ENCODE measurements around the gene FGG.

The FGG gene

DNA sequence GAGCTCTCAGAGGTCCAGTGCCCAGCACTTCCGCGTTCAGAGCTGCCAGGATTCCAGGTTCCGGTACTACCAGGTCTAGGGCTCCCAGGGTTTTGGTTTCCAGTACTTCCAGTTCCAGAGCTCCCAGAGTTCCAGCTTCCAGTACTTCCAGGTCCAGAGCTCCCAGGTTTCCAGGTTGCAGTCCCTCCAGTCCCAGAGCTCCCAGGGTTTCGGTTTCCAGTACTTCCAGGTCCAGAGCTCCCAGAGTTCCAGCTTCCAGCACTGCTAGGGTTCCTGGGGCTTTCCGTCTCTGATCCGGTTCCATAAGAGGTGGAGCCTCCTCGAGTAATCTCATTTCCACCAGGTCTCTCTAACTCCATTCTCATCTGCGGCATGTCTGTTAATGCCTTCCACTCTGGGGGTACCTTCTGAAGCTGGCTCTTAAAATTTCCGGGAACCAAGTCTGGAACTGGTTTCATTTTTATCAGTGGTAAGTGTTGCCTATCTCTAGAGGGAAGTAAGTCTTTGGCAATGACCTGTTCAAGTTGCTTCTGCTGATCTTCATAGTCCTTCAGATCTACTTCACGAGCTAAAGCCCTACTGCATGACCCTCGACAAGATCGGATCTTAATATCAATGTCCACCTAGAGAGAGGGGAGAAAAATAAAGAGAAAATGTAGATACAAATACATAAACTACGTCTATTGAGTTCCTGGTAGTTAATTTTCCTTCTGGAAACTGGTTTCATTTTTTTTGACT lies 26.0 kb downstream of the FGG start:
- Mint-ChIP-seq H3K4me3 (no peak overlapping the region), H3K27me3 (ENCODE audit: low read depth) (peaks cover 6% of the 10 kb centered on the region), H3K9me3 (no peaks in the 10 kb centered on the region), H3K27ac (no peak overlapping the region), H3K4me1 (ENCODE audit: low read depth) (no peaks in the 10 kb centered on the region), H3K36me3 (ENCODE audit: low read depth) (no peaks in the 10 kb centered on the region)
- no peak for DNase-seq (ENCODE audit: low spot score)

DNA sequence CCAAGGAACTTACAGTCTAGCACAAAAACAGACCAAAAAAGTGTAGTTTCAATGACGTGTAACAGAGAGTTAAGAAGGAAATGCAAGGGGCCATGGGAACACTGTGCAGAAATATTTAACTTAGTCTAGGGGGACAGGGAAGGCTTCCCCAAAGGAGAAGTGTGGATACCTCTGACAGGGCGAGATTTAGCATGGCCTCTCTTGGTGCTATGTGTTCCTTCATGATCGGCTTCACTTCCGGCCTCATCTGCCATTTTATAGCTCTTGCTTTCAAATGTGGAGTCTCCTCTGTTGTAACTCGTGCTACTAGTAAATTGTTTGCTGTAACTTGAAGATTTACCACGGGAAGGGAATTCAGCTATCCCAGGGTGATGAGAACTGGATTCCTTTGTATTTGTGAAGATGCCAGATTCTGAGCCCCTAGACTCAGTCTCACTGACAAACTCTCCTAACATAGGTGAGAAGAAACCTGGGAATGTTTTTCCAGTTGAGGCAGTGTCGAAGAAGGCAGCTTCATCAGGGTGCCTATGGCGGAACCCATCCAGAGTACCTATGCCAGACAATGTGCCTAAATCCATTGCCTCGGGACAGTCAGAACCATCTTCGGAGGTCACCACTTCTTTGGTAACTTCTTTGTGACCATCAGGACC lies 27.0 kb downstream of the FGG start:
- H3K36me3 Mint-ChIP-seq (ENCODE audit: low read depth): no peaks in the 10 kb centered on the region
- no peaks in the 10 kb centered on the region for H3K9me3 Mint-ChIP-seq
- no peak for DNase-seq (ENCODE audit: low spot score)
- no peak overlapping the region for H3K27ac Mint-ChIP-seq
- H3K4me1 Mint-ChIP-seq (ENCODE audit: low read depth): no peaks in the 10 kb centered on the region
- no peak overlapping the region for H3K4me3 Mint-ChIP-seq
- H3K27me3 Mint-ChIP-seq (ENCODE audit: low read depth): peaks cover 6% of the 10 kb centered on the region

DNA sequence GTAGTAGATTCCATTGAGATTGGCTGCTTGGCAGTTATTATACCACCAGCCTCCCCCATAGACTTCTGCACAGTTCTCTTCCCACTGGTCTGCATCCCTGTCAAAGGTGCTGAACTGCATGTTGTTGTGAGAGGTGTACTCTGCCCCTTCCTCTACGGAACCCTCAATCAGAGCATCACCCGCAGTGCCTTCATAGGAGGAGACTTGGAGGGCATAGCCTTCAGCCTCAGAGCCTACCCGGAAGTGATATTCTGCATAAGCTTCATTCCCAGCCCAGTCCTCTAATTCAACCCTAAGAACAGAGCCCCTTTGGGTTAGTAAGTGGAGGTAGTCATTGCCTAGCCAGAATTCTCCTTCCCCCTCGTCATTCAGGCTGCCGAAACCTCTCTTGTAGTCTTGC lies 28.2 kb downstream of the FGG start:
- H3K4me3 Mint-ChIP-seq: no peak overlapping the region
- peaks cover under 1% of the 10 kb centered on the region for H3K27me3 Mint-ChIP-seq (ENCODE audit: low read depth)
- no peaks in the 10 kb centered on the region for H3K4me1 Mint-ChIP-seq (ENCODE audit: low read depth)
- no peak for DNase-seq (ENCODE audit: low spot score)
- H3K36me3 Mint-ChIP-seq (ENCODE audit: low read depth): no peaks in the 10 kb centered on the region
- no peaks in the 10 kb centered on the region for H3K9me3 Mint-ChIP-seq
- no peak overlapping the region for H3K27ac Mint-ChIP-seq

DNA sequence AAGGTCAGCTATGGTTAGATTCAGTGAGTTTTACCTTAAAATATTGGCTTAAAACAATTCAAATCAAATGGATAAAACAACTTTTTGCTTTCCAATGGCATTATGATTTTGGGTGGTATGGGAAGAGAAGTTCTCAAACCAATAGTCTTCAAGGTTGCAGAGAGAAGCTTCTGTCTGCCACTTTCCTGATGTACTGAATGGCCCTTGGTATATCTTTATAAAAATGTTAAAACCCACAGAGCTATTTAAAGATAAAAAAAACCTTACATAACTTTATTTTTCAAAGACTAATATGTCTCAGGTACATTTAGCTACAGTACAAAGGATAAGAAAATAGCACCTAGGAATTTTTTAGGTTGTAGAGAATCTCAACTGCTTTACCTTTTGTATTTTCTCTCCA lies 28.8 kb downstream of the FGG start:
- no peak for DNase-seq (ENCODE audit: low spot score)
- Mint-ChIP-seq H3K36me3 (ENCODE audit: low read depth) (no peaks in the 10 kb centered on the region), H3K9me3 (no peaks in the 10 kb centered on the region), H3K4me3 (no peak overlapping the region), H3K27ac (no peak overlapping the region), H3K4me1 (ENCODE audit: low read depth) (no peaks in the 10 kb centered on the region), H3K27me3 (ENCODE audit: low read depth) (peaks cover 3% of the 10 kb centered on the region)

DNA sequence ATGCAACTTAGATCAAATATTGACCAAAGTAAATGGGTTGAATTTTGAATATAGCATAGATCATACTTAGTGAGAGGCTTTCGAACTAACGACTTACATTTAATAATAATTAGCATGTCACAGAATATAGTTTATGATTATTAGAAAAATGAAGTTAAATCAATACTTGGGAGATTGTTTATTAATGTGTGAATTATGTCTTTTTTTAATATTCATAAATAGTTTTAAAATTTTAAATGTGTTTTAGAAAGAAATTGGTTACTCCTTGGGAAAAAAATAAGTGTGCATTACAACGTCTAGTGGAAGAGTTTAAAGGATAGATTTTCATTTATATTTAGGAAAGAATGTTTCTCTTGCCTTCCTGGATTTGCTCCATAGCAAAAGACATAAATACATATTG lies 29.2 kb downstream of the FGG start:
- H3K27ac Mint-ChIP-seq: no peak overlapping the region
- peaks cover 3% of the 10 kb centered on the region for H3K27me3 Mint-ChIP-seq (ENCODE audit: low read depth)
- no peaks in the 10 kb centered on the region for H3K4me1 Mint-ChIP-seq (ENCODE audit: low read depth)
- no peak overlapping the region for H3K4me3 Mint-ChIP-seq
- H3K36me3 Mint-ChIP-seq (ENCODE audit: low read depth): no peaks in the 10 kb centered on the region
- DNase-seq (ENCODE audit: low spot score): no peak
- H3K9me3 Mint-ChIP-seq: no peaks in the 10 kb centered on the region

DNA sequence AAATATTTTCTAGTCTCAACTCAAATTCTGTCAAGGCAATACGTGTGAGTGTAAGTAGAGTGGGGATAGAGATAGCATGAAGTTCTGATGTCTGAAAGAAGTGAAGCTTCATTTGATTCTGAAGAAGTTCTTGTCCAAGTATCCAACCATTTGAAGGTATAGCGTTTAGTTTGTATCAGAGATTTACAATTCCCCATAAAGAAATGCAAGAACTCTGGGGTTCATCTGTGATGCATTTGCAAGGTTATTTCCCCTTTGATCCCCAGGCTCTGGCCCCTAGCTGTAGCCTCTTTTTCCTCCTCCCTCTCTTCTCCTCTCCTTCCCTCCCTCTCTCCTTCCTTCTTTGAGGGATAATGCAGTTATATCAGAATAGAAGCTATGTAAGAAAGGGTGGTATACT lies 29.7 kb downstream of the FGG start:
- H3K9me3 Mint-ChIP-seq: no peaks in the 10 kb centered on the region
- H3K27me3 Mint-ChIP-seq (ENCODE audit: low read depth): peaks cover 3% of the 10 kb centered on the region
- DNase-seq (ENCODE audit: low spot score): no peak
- no peaks in the 10 kb centered on the region for H3K36me3 Mint-ChIP-seq (ENCODE audit: low read depth)
- no peak overlapping the region for H3K27ac Mint-ChIP-seq
- no peaks in the 10 kb centered on the region for H3K4me1 Mint-ChIP-seq (ENCODE audit: low read depth)
- no peak overlapping the region for H3K4me3 Mint-ChIP-seq

DNA sequence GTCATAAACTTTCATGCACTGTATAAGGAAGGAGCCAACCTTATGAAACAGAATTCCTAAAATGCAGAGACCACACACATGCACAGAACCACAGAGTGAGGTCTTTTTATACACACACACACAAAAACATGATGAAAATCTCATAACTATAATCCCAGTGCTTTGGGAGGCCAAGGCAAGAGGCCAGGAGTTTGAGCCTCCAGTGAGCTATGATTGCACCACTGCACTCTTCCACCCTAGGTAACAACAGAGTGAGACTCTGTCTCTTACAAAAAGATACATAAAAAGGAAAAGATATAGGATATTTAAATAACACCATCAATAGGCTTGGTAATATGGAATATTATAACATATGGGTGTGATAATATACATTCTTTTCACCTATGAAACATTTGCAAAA lies 32.5 kb downstream of the FGG start:
- H3K4me1 Mint-ChIP-seq (ENCODE audit: low read depth): no peaks in the 10 kb centered on the region

DNA sequence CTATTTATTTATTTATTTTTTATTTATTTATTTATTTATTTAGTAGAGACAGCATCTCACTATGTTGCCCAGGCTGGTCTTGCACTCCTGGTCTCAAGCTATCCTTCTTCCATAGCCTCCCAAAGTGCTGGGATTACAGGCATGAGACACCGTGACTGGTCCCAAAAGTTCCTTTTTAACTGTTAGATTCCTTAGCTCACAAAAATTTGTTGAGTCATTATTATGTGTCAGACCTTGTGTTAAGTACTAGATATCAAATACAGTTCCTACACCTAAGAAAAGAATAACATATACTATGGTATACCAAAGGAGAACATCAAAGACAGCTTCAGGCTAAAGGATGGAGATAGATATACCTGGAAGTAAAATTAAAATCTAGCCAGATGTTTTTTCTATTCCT lies 33.5 kb downstream of the FGG start:
- Mint-ChIP-seq H3K4me1 (ENCODE audit: low read depth) (no peaks in the 10 kb centered on the region), H3K36me3 (ENCODE audit: low read depth) (no peaks in the 10 kb centered on the region), H3K27ac (no peak overlapping the region), H3K4me3 (no peak overlapping the region), H3K9me3 (no peaks in the 10 kb centered on the region), H3K27me3 (ENCODE audit: low read depth) (peaks cover 3% of the 10 kb centered on the region)
- DNase-seq (ENCODE audit: low spot score): no peak

More for the DNA sequence above, 32.5 kb downstream of the FGG start:
- Mint-ChIP-seq H3K4me3 (no peak overlapping the region), H3K27ac (no peak overlapping the region), H3K9me3 (no peaks in the 10 kb centered on the region), H3K36me3 (ENCODE audit: low read depth) (no peaks in the 10 kb centered on the region), H3K27me3 (ENCODE audit: low read depth) (peaks cover 3% of the 10 kb centered on the region)
- no peak for DNase-seq (ENCODE audit: low spot score)

DNA sequence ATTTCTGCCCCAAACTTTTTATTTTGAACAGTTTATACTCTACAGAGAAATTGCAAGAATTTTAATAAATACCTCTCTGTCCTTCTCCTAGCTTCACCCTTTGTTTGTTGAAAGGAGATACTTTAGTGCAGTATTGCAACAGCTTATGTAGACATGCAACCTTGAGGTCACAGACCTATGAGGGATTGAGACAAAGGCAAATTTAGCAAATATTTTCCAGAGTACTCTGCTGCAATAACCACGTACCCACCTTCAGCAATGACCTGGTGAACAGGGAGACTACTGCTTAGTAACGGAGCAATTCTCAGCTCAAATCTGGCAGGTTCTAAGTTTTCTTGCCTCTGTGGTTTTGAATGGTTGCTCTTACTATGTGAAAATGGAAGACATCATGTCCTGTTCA lies 35.1 kb downstream of the FGG start:
- DNase-seq (ENCODE audit: low spot score): no peak
- Mint-ChIP-seq H3K27ac (no peak overlapping the region), H3K9me3 (no peaks in the 10 kb centered on the region), H3K36me3 (ENCODE audit: low read depth) (no peaks in the 10 kb centered on the region), H3K4me3 (no peak overlapping the region), H3K27me3 (ENCODE audit: low read depth) (peaks cover 3% of the 10 kb centered on the region), H3K4me1 (ENCODE audit: low read depth) (no peaks in the 10 kb centered on the region)

DNA sequence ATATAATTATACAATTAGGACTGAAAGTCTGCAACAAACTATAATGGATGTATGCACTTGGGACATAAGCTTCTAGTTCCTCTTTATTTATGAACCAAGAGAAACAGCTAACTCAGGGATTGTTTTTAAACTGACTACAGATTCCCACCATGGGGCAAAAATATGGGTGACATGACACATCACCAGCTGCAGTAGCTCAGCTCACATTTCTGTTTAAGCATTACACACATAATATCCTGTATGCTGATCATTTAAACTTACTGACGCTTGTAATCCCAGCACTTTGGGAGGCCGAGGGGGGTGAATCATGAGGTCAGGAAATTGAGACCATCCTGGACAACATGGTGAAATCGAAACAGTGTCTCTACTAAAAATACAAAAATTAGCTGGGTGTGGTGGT lies 38.1 kb downstream of the FGG start:
- Mint-ChIP-seq H3K9me3 (no peaks in the 10 kb centered on the region), H3K36me3 (ENCODE audit: low read depth) (no peaks in the 10 kb centered on the region), H3K27me3 (ENCODE audit: low read depth) (peaks cover 3% of the 10 kb centered on the region), H3K4me3 (no peak overlapping the region), H3K27ac (no peak overlapping the region), H3K4me1 (ENCODE audit: low read depth) (no peaks in the 10 kb centered on the region)
- no peak for DNase-seq (ENCODE audit: low spot score)

DNA sequence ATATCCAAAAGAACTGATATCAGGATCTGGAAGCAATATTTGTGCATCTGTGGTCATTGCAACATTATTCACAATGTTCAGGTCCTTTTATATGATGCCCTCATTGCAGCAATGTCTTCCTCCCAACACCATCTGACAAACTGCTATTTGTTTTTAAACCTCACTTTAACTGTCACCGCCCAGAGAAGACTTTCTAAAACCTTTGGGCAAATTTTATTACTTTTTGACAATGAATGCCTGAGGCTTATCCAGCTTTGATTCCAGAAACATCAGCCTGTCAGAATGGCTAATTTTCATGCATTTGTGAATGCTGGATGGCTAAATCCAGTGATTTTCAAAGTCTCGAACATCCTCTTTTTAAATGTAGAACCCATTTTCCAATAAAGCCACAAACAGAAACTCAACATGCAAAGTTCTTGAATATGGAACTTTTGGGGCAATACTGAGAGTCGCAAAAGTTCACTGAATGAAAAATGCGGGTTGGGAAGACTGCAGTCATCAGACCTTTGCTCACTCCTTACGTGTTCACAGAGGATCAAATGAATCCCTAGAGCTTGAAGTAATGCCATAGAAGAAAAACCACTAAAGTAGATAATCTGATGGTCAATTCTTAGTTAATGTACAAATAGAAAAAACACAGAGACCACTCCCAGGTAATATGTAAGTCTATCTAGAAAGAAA lies 39.1 kb downstream of the FGG start:
- H3K27ac Mint-ChIP-seq: no peak overlapping the region
- no peaks in the 10 kb centered on the region for H3K27me3 Mint-ChIP-seq (ENCODE audit: low read depth)
- H3K4me1 Mint-ChIP-seq (ENCODE audit: low read depth): no peaks in the 10 kb centered on the region

DNA sequence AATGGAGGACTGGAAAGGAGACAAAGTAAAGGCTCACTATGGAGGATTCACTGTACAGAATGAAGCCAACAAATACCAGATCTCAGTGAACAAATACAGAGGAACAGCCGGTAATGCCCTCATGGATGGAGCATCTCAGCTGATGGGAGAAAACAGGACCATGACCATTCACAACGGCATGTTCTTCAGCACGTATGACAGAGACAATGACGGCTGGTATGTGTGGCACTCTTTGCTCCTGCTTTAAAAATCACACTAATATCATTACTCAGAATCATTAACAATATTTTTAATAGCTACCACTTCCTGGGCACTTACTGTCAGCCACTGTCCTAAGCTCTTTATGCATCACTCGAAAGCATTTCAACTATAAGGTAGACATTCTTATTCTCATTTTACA lies 42.9 kb downstream of the FGG start:
- Mint-ChIP-seq H3K4me3 (no peak overlapping the region), H3K36me3 (ENCODE audit: low read depth) (no peaks in the 10 kb centered on the region), H3K4me1 (ENCODE audit: low read depth) (no peaks in the 10 kb centered on the region), H3K9me3 (no peaks in the 10 kb centered on the region), H3K27me3 (ENCODE audit: low read depth) (no peaks in the 10 kb centered on the region), H3K27ac (no peak overlapping the region)
- no peak for DNase-seq (ENCODE audit: low spot score)

More for the DNA sequence above, 39.1 kb downstream of the FGG start:
- Mint-ChIP-seq H3K4me3 (no peak overlapping the region), H3K9me3 (no peaks in the 10 kb centered on the region), H3K36me3 (ENCODE audit: low read depth) (no peaks in the 10 kb centered on the region)
- DNase-seq (ENCODE audit: low spot score): no peak

DNA sequence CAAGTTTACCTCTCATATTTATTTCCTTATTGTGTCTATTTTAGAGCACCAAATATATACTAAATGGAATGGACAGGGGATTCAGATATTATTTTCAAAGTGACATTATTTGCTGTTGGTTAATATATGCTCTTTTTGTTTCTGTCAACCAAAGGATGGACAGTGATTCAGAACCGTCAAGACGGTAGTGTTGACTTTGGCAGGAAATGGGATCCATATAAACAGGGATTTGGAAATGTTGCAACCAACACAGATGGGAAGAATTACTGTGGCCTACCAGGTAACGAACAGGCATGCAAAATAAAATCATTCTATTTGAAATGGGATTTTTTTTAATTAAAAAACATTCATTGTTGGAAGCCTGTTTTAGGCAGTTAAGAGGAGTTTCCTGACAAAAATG lies 43.4 kb downstream of the FGG start:
- no peaks in the 10 kb centered on the region for H3K9me3 Mint-ChIP-seq

DNA sequence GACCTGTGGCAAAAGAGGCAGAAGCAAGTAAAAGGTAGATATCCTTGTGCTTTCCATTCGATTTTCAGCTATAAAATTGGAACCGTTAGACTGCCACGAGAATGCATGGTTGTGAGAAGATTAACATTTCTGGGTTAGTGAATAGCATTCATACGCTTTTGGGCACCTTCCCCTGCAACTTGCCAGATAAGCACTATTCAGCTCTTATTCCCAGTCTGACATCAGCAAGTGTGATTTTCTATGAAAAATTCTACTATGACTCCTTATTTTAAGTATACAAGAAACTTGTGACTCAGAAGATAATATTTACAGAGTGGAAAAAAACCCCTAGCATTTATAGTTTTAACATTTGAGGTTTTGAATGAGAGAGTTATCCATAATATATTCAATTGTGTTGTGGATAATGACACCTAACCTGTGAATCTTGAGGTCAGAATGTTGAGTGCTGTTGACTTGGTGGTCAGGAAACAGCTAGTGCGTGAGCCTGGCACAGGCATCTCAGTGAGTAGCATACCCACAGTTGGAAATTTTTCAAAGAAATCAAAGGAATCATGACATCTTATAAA lies 45.7 kb downstream of the FGG start:
- H3K27ac Mint-ChIP-seq: no peak overlapping the region
- no peaks in the 10 kb centered on the region for H3K4me1 Mint-ChIP-seq (ENCODE audit: low read depth)
- DNase-seq (ENCODE audit: low spot score): no peak
- peaks cover 2% of the 10 kb centered on the region for H3K27me3 Mint-ChIP-seq (ENCODE audit: low read depth)
- H3K36me3 Mint-ChIP-seq (ENCODE audit: low read depth): no peaks in the 10 kb centered on the region
- no peak overlapping the region for H3K4me3 Mint-ChIP-seq
- no peaks in the 10 kb centered on the region for H3K9me3 Mint-ChIP-seq

More for the DNA sequence above, 43.4 kb downstream of the FGG start:
- Mint-ChIP-seq H3K27ac (no peak overlapping the region), H3K4me1 (ENCODE audit: low read depth) (no peaks in the 10 kb centered on the region), H3K4me3 (no peak overlapping the region), H3K36me3 (ENCODE audit: low read depth) (no peaks in the 10 kb centered on the region), H3K27me3 (ENCODE audit: low read depth) (no peaks in the 10 kb centered on the region)
- no peak for DNase-seq (ENCODE audit: low spot score)

All from T-helper 2 cell treated with Interferon-gamma antibody and Interleukin-4, amounts not matched to agents 5 μg/mL and 100 μg/mL, for 36 hours (primary cell).